Esophagus squamous epithelium (tissue), 4 donors: ENCODE measurements around the gene TAF11L7.
"Not testable (repeated sequence)": the region's sequence is repeated elsewhere in the genome, so short reads cannot be mapped to it uniquely, and the experiment has no call there.

ENCODE experiments used
- POLR2A ChIP-seq, 4 donors: fragments of 450-650 bp; IDR thresholded peaks; one replicate each; pipeline ENCODE4 v1.6.1; 2017; ENCODE audit warnings: antibody characterized with exemption in 4 of 4, mild to moderate bottlenecking in 4 of 4, moderate library complexity in 3 of 4
- TF ChIP-seq, protein P1 (sequence below), 6 experiments: fragments of 450-650 bp in 4 of 6; fragments of 200-600 bp in 2 of 6; sonication (generic) in 2 of 6; IDR thresholded peaks; one replicate each; pipeline ENCODE4 v1.5.1; 2016 to 2019; ENCODE audit warnings: antibody characterized with exemption in 6 of 6, mild to moderate bottlenecking in 4 of 6, moderate library complexity in 4 of 6

DNA sequence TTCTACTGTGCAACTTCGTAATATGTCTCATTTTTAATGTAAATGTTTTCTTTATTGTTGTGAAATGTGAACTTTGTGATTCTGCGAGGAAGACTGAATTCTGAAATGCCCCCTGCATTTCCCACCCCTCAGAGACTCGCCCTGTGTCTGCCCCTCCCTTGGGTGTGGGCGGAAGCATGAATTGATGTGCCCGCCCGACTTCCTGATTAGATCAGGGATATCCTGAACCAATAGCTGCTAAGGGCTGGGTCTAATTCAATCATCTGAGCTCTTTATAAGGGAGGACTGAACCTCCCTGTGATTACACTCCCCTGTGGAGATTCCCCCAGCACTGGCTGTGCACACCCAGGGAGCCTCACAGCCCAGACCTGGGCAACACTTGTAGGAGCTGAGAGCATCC lies 18.3 kb upstream of the TAF11L7 start, which contains the start of gene TAF11L11:
- TF ChIP-seq, protein P1, sequence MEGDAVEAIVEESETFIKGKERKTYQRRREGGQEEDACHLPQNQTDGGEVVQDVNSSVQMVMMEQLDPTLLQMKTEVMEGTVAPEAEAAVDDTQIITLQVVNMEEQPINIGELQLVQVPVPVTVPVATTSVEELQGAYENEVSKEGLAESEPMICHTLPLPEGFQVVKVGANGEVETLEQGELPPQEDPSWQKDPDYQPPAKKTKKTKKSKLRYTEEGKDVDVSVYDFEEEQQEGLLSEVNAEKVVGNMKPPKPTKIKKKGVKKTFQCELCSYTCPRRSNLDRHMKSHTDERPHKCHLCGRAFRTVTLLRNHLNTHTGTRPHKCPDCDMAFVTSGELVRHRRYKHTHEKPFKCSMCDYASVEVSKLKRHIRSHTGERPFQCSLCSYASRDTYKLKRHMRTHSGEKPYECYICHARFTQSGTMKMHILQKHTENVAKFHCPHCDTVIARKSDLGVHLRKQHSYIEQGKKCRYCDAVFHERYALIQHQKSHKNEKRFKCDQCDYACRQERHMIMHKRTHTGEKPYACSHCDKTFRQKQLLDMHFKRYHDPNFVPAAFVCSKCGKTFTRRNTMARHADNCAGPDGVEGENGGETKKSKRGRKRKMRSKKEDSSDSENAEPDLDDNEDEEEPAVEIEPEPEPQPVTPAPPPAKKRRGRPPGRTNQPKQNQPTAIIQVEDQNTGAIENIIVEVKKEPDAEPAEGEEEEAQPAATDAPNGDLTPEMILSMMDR (IDR thresholded peaks at IDR 0.05), result not testable (repeated sequence)
- not testable (repeated sequence) for TF ChIP-seq POLR2A (IDR thresholded peaks at IDR 0.05)
